Measurements from ENCODE around the gene EXOSC7.

Gene EXOSC7

GRCh38 chr3:44963571-44964325 is 12.3 kb upstream of the EXOSC7 start:
- Histone ChIP-seq H3K27ac (peak overlapping the region; percentile 99), H3K4me3 (no peak overlapping the region), H3K36me3 (ENCODE audit: insufficient read depth, low read length) (peaks cover 6% of the 10 kb centered on the region; the same call in 1 of the 2 replicates), H3K9ac (ENCODE audit: insufficient read length) (peak overlapping the region; percentile 70), H3K9me3 (ENCODE audit: low read depth, low read length) (no peaks in the 10 kb centered on the region)
- TF ChIP-seq POLR2AphosphoS5 (IDR thresholded peaks at IDR 0.05; ENCODE audit: borderline replicate concordance, low read depth, low read length) (no peak), EZH2 (IDR thresholded peaks at IDR 0.05) (no peak), FOXP2 (optimal IDR thresholded peaks at IDR 0.05; ENCODE audit: control extremely low read depth, extremely low read length, insufficient read depth) (no peak)
- DNase-seq (ENCODE audit: low read depth, low spot score), result no peak

- H3K9me3 ChIP-seq (ENCODE audit: low read depth, low read length), result no peaks in the 10 kb centered on the region
Observed at GRCh38 chr3:44965165-44965564, 10.9 kb upstream of the EXOSC7 start.

GRCh38 chr3:44966795-44967278 is 9.2 kb upstream of the EXOSC7 start:
- no peaks in the 10 kb centered on the region for H3K36me3 ChIP-seq (ENCODE audit: insufficient read depth, low read length)
- H3K27ac ChIP-seq, result no peak overlapping the region
- no peaks in the 10 kb centered on the region for H3K9me3 ChIP-seq (ENCODE audit: low read depth, low read length)
- H3K9ac ChIP-seq (ENCODE audit: insufficient read length), result no peak overlapping the region
- TF ChIP-seq FOXP2 (optimal IDR thresholded peaks at IDR 0.05; ENCODE audit: control extremely low read depth, extremely low read length, insufficient read depth), result no peak
- no peak for TF ChIP-seq EZH2 (IDR thresholded peaks at IDR 0.05)
- TF ChIP-seq POLR2AphosphoS5 (IDR thresholded peaks at IDR 0.05; ENCODE audit: borderline replicate concordance, low read depth, low read length), result no peak
- H3K4me3 ChIP-seq, result no peak overlapping the region
- DNase-seq (ENCODE audit: low read depth, low spot score), result no peak

More at GRCh38 chr3:44965165-44965564, 10.9 kb upstream of the EXOSC7 start:
- Histone ChIP-seq H3K9ac (ENCODE audit: insufficient read length) (no peak overlapping the region), H3K36me3 (ENCODE audit: insufficient read depth, low read length) (no peaks in the 10 kb centered on the region), H3K4me3 (no peak overlapping the region), H3K27ac (peak overlapping the region; percentile 31; the same call in 1 of the 2 replicates)
- no peak for DNase-seq (ENCODE audit: low read depth, low spot score)
- TF ChIP-seq EZH2 (IDR thresholded peaks at IDR 0.05), result no peak
- no peak for TF ChIP-seq POLR2AphosphoS5 (IDR thresholded peaks at IDR 0.05; ENCODE audit: borderline replicate concordance, low read depth, low read length)
- TF ChIP-seq FOXP2 (optimal IDR thresholded peaks at IDR 0.05; ENCODE audit: control extremely low read depth, extremely low read length, insufficient read depth), result no peak

GRCh38 chr3:44968447-44968858 is 7.6 kb upstream of the EXOSC7 start:
- TF ChIP-seq FOXP2 (optimal IDR thresholded peaks at IDR 0.05; ENCODE audit: control extremely low read depth, extremely low read length, insufficient read depth) (no peak), EZH2 (IDR thresholded peaks at IDR 0.05) (no peak), POLR2AphosphoS5 (IDR thresholded peaks at IDR 0.05; ENCODE audit: borderline replicate concordance, low read depth, low read length) (no peak)
- Histone ChIP-seq H3K4me3 (no peak overlapping the region), H3K27ac (peak overlapping the region; percentile 82), H3K36me3 (ENCODE audit: insufficient read depth, low read length) (no peaks in the 10 kb centered on the region), H3K9me3 (ENCODE audit: low read depth, low read length) (no peaks in the 10 kb centered on the region), H3K9ac (ENCODE audit: insufficient read length) (no peak overlapping the region)
- DNase-seq (ENCODE audit: low read depth, low spot score), result no peak

GRCh38 chr3:44969154-44969827 is 6.8 kb upstream of the EXOSC7 start:
- Histone ChIP-seq H3K36me3 (ENCODE audit: insufficient read depth, low read length) (no peaks in the 10 kb centered on the region), H3K4me3 (peak overlapping the region; percentile 12; the same call in 1 of the 2 replicates), H3K9me3 (ENCODE audit: low read depth, low read length) (no peaks in the 10 kb centered on the region), H3K9ac (ENCODE audit: insufficient read length) (no peak overlapping the region), H3K27ac (peak overlapping the region; percentile 82)
- DNase-seq (ENCODE audit: low read depth, low spot score), result peak; percentile 85
- TF ChIP-seq FOXP2 (optimal IDR thresholded peaks at IDR 0.05; ENCODE audit: control extremely low read depth, extremely low read length, insufficient read depth) (no peak), POLR2AphosphoS5 (IDR thresholded peaks at IDR 0.05; ENCODE audit: borderline replicate concordance, low read depth, low read length) (peak; percentile 25; the same call in 1 of the 2 replicates), EZH2 (IDR thresholded peaks at IDR 0.05) (no peak)

- Histone ChIP-seq H3K36me3 (ENCODE audit: insufficient read depth, low read length) (no peaks in the 10 kb centered on the region), H3K27ac (peak overlapping the region; percentile 64), H3K4me3 (no peak overlapping the region), H3K9ac (ENCODE audit: insufficient read length) (no peak overlapping the region), H3K9me3 (ENCODE audit: low read depth, low read length) (no peaks in the 10 kb centered on the region)
- no peak for TF ChIP-seq EZH2 (IDR thresholded peaks at IDR 0.05)
- no peak for TF ChIP-seq FOXP2 (optimal IDR thresholded peaks at IDR 0.05; ENCODE audit: control extremely low read depth, extremely low read length, insufficient read depth)
- DNase-seq (ENCODE audit: low read depth, low spot score), result no peak
Observed at GRCh38 chr3:44969828-44970179, 6.2 kb upstream of the EXOSC7 start.

GRCh38 chr3:44970926-44971490 is 5.0 kb upstream of the EXOSC7 start:
- no peak for DNase-seq (ENCODE audit: low read depth, low spot score)
- Histone ChIP-seq H3K4me3 (no peak overlapping the region), H3K9ac (ENCODE audit: insufficient read length) (no peak overlapping the region), H3K9me3 (ENCODE audit: low read depth, low read length) (no peaks in the 10 kb centered on the region), H3K36me3 (ENCODE audit: insufficient read depth, low read length) (no peaks in the 10 kb centered on the region), H3K27ac (peak overlapping the region; percentile 46; the same call in 1 of the 2 replicates)
- TF ChIP-seq FOXP2 (optimal IDR thresholded peaks at IDR 0.05; ENCODE audit: control extremely low read depth, extremely low read length, insufficient read depth) (no peak), EZH2 (IDR thresholded peaks at IDR 0.05) (no peak), POLR2AphosphoS5 (IDR thresholded peaks at IDR 0.05; ENCODE audit: borderline replicate concordance, low read depth, low read length) (no peak)

- no peaks in the 10 kb centered on the region; the same call in 1 of the 2 replicates for H3K36me3 ChIP-seq (ENCODE audit: insufficient read depth, low read length)
Observed at GRCh38 chr3:44974416-44974815, 1.6 kb upstream of the EXOSC7 start.

More at GRCh38 chr3:44974416-44974815, 1.6 kb upstream of the EXOSC7 start:
- H3K9ac ChIP-seq (ENCODE audit: insufficient read length), result no peak overlapping the region
- TF ChIP-seq FOXP2 (optimal IDR thresholded peaks at IDR 0.05; ENCODE audit: control extremely low read depth, extremely low read length, insufficient read depth) (no peak), POLR2AphosphoS5 (IDR thresholded peaks at IDR 0.05; ENCODE audit: borderline replicate concordance, low read depth, low read length) (no peak), EZH2 (IDR thresholded peaks at IDR 0.05) (no peak)
- no peaks in the 10 kb centered on the region for H3K9me3 ChIP-seq (ENCODE audit: low read depth, low read length)
- H3K4me3 ChIP-seq, result peak overlapping the region; percentile 87
- H3K27ac ChIP-seq, result no peak overlapping the region
- DNase-seq (ENCODE audit: low read depth, low spot score), result no peak
